ENCODE data around the gene MAD1L1. TPM values are rescaled to one million over a fixed set of nuclear protein-coding genes. Genes with fewer than 3 reads are reported as not detected.

MAD1L1 gene
- total and polyA plus RNA-seq, 4 donors = 12.8 to 20.7 (median 16.5) TPM

GRCh38 chr7:1977876-1978441, 254.8 kb downstream of the MAD1L1 start:
- DNase-seq (ENCODE audit: low spot score) = no peak
- WGBS = 94% methylated on average over 15 of the region's 15 CpGs

More at GRCh38 chr7:1977876-1978441, 254.8 kb downstream of the MAD1L1 start:
- Histone ChIP-seq H3K27ac (ENCODE audit: low read depth in 1 of 2, low read length in 2 of 2) (no peak overlapping the region), H3K36me3 (ENCODE audit: control insufficient read depth in 4 of 4, insufficient read depth in 3 of 4, low read depth in 1 of 4, low read length in 3 of 4) (no peaks in the 10 kb centered on the region), H3K9me3 (ENCODE audit: control insufficient read depth in 4 of 4, low read length in 3 of 4) (no peaks in the 10 kb centered on the region), H3K27me3 (ENCODE audit: control insufficient read depth in 4 of 4, insufficient read depth in 4 of 4, low read length in 3 of 4) (no peaks in the 10 kb centered on the region), H3K4me1 (ENCODE audit: control insufficient read depth in 4 of 4, insufficient read depth in 4 of 4, low read length in 3 of 4) (peaks cover 0 to 9% (median 3%) of the 10 kb centered on the region in 4 donors), H3K4me3 (ENCODE audit: low read depth in 1 of 3, low read length in 3 of 3) (no peak overlapping the region), H3K9ac (ENCODE audit: low read depth in 1 of 2, low read length in 2 of 2) (no peak overlapping the region)
- TF ChIP-seq, protein P1, sequence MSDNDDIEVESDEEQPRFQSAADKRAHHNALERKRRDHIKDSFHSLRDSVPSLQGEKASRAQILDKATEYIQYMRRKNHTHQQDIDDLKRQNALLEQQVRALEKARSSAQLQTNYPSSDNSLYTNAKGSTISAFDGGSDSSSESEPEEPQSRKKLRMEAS (IDR thresholded peaks at IDR 0.05) = no peak
- TF ChIP-seq, protein P2, sequence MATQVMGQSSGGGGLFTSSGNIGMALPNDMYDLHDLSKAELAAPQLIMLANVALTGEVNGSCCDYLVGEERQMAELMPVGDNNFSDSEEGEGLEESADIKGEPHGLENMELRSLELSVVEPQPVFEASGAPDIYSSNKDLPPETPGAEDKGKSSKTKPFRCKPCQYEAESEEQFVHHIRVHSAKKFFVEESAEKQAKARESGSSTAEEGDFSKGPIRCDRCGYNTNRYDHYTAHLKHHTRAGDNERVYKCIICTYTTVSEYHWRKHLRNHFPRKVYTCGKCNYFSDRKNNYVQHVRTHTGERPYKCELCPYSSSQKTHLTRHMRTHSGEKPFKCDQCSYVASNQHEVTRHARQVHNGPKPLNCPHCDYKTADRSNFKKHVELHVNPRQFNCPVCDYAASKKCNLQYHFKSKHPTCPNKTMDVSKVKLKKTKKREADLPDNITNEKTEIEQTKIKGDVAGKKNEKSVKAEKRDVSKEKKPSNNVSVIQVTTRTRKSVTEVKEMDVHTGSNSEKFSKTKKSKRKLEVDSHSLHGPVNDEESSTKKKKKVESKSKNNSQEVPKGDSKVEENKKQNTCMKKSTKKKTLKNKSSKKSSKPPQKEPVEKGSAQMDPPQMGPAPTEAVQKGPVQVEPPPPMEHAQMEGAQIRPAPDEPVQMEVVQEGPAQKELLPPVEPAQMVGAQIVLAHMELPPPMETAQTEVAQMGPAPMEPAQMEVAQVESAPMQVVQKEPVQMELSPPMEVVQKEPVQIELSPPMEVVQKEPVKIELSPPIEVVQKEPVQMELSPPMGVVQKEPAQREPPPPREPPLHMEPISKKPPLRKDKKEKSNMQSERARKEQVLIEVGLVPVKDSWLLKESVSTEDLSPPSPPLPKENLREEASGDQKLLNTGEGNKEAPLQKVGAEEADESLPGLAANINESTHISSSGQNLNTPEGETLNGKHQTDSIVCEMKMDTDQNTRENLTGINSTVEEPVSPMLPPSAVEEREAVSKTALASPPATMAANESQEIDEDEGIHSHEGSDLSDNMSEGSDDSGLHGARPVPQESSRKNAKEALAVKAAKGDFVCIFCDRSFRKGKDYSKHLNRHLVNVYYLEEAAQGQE (IDR thresholded peaks at IDR 0.05) = no peak
- TF ChIP-seq YY1 (IDR thresholded peaks at IDR 0.05) = no peak
- TF ChIP-seq EGR1 (IDR thresholded peaks at IDR 0.05; ENCODE audit: low read depth in 2 of 2) = no peak
- TF ChIP-seq HNF4G (IDR thresholded peaks at IDR 0.05) = no peak
- TF ChIP-seq FOXA1 (IDR thresholded peaks at IDR 0.05) = no peak
- no peak for TF ChIP-seq NR2F2 (IDR thresholded peaks at IDR 0.05)
- no peak for TF ChIP-seq ZBTB33 (IDR thresholded peaks at IDR 0.05)
- TF ChIP-seq ATF3 (IDR thresholded peaks at IDR 0.05) = no peak
- TF ChIP-seq FOXA2 (IDR thresholded peaks at IDR 0.05) = no peak
- no peak for TF ChIP-seq RAD21 (IDR thresholded peaks at IDR 0.05)
- TF ChIP-seq JUND (IDR thresholded peaks at IDR 0.05) = no peak
- no peak for TF ChIP-seq GABPA (IDR thresholded peaks at IDR 0.05 in 1 of 2, conservative IDR thresholded peaks at IDR 0.05 in 1 of 2)
- TF ChIP-seq HNF4A (conservative IDR thresholded peaks at IDR 0.05) = no peak
- TF ChIP-seq TAF1 (conservative IDR thresholded peaks at IDR 0.05) = no peak
- no peak for TF ChIP-seq CTCF (IDR thresholded peaks at IDR 0.05; ENCODE audit: low read depth, low read length, missing input control)
- TF ChIP-seq SP1 (IDR thresholded peaks at IDR 0.05) = no peak
- TF ChIP-seq RXRA (IDR thresholded peaks at IDR 0.05) = no peak
